Endothelial cell (in vitro differentiated cells): ENCODE results near the gene APCDD1L. TPM values are rescaled to one million over a fixed set of nuclear protein-coding genes. Genes with fewer than 3 reads are reported as not detected.

Experiments used
- DNase-seq: peaks from one replicate; pipeline ENCODE4 v3.0.0; 2021; ENCODE audit warnings: low spot score
- H3K27ac Mint-ChIP-seq: one replicate; pipeline ENCODE4 v1.8.0; 2021; ENCODE audit warnings: mixed read lengths, inconsistent platforms; ENCODE audit not compliant: unreplicated experiment
- H3K27me3 Mint-ChIP-seq: one replicate; pipeline ENCODE4 v1.8.0; 2021; ENCODE audit warnings: mild to moderate bottlenecking, moderate library complexity, mixed read lengths, inconsistent platforms; ENCODE audit not compliant: unreplicated experiment
- H3K36me3 Mint-ChIP-seq: one replicate; pipeline ENCODE4 v1.8.0; 2021; ENCODE audit warnings: mild to moderate bottlenecking, low read depth, mixed read lengths, inconsistent platforms; ENCODE audit not compliant: unreplicated experiment
- H3K4me1 Mint-ChIP-seq: one replicate; pipeline ENCODE4 v1.8.0; 2021; ENCODE audit warnings: mild to moderate bottlenecking, mixed read lengths, inconsistent platforms; ENCODE audit not compliant: unreplicated experiment
- H3K4me3 Mint-ChIP-seq: one replicate; pipeline ENCODE4 v1.8.0; 2021; ENCODE audit warnings: mild to moderate bottlenecking, mixed read lengths, inconsistent platforms; ENCODE audit not compliant: unreplicated experiment
- H3K9me3 Mint-ChIP-seq: one replicate; pipeline ENCODE4 v1.8.0; 2021; ENCODE audit warnings: mixed read lengths, inconsistent platforms; ENCODE audit not compliant: unreplicated experiment
- total RNA-seq: library from RNA; stranded (reverse); fragmentation: NEBNext Ultra II Directional; extraction: Animal tissue kit (Norgen Biotek cat#: 25700); gene quantifications from one replicate; pipeline ENCODE4 v1.2.1, GENCODE V29; 2021; ENCODE audit not compliant: unreplicated experiment
- TF ChIP-seq, protein P1 (sequence below): fragments of 200-600 bp; sonication (generic); IDR thresholded peaks from one replicate; pipeline ENCODE4 v1.5.0; 2021; ENCODE audit warnings: antibody characterized with exemption; ENCODE audit not compliant: unreplicated experiment

APCDD1L gene
- total RNA-seq, 1 donor from 2014 or later = not detected

DNA sequence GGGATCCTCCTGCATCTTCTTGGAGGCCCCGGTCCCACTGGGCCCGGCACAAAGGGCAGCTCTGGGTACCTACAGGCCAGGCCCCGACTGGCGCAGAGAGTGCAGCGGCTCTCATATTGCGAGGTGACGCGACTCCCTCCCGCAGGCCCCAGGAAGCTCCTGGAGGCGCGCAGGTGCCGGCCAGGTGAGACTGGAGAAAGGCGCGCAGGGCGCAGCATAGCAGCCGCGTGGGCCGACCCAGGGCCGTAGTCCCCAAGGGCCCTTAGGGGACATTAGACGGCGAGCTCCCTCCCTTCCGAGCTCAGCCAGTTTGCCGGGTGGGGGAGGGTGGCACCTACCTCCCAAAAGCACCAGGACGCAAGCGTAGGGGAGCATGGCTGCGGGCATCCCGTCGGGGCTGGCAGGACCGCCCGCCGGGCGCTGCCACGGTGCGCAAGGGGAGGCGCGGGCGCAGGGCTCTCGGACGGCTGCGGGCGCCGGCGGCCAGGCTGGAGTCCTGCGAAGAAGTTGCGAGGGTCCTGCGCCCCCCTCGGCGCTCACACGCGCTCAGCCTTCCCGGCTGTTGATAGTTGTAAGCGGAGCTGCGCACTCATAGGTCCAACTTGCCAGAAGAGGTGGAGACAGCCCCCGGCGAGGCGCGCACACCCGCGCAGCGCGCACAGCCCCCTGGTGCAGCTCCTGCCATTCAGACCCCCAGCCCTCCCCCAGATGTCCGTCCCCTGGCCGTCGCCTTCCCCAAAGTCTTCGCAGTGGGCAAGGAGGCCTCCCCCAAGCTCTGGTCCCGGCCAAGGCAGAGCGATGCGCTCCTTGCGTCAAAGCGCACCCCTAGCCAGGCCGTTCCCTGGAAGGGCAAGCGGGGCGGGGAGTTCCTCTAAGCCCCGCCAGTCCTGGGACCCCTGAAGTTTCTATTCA lies 622 bp downstream of the APCDD1L start:
- Mint-ChIP-seq H3K4me1 (peaks cover 3% of the 10 kb centered on the region), H3K27ac (no peak overlapping the region), H3K9me3 (no peaks in the 10 kb centered on the region), H3K36me3 (no peaks in the 10 kb centered on the region), H3K4me3 (no peak overlapping the region), H3K27me3 (peaks cover 13% of the 10 kb centered on the region)
- TF ChIP-seq, protein P1, sequence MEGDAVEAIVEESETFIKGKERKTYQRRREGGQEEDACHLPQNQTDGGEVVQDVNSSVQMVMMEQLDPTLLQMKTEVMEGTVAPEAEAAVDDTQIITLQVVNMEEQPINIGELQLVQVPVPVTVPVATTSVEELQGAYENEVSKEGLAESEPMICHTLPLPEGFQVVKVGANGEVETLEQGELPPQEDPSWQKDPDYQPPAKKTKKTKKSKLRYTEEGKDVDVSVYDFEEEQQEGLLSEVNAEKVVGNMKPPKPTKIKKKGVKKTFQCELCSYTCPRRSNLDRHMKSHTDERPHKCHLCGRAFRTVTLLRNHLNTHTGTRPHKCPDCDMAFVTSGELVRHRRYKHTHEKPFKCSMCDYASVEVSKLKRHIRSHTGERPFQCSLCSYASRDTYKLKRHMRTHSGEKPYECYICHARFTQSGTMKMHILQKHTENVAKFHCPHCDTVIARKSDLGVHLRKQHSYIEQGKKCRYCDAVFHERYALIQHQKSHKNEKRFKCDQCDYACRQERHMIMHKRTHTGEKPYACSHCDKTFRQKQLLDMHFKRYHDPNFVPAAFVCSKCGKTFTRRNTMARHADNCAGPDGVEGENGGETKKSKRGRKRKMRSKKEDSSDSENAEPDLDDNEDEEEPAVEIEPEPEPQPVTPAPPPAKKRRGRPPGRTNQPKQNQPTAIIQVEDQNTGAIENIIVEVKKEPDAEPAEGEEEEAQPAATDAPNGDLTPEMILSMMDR = no peak
- DNase-seq = no peak

DNA sequence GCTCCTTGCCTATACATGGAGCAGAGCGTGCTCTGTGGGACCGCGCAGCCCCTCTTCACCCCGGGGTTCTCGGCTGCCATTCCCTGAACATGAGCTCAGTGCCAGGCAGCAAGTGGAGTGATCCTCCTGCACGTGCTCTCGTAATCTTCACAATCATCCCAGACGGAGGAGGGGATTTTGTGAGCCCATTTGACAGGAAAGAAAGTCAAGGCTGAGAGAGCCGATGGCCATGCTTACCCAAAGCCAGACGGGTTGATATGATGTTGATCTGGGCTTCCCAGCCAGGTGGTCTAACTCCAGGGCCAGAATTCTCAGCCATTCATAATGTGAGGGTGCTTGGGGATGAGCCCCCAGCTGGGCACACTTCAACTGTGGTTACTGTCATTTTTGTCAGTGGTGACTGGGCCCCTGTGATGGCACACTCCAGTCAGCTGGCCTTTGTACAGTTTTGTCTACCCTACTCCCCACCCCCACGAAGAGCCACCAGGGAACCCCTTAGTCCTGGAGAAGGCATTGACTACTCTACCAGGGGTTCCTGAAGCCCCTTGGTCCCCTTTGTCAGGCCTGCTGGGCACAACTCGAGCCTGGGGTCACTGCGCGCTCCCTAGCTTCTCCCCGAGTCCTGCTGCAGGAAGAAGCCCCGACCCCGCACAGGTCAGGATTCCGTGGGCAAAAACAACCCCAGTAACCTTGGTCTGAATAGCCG lies 1.5 kb downstream of the APCDD1L start:
- Mint-ChIP-seq H3K9me3 (no peaks in the 10 kb centered on the region), H3K4me3 (no peak overlapping the region), H3K36me3 (no peaks in the 10 kb centered on the region), H3K27ac (no peak overlapping the region), H3K4me1 (peaks cover 3% of the 10 kb centered on the region), H3K27me3 (peaks cover 13% of the 10 kb centered on the region)
- DNase-seq = no peak
- TF ChIP-seq, protein P1 = no peak

DNA sequence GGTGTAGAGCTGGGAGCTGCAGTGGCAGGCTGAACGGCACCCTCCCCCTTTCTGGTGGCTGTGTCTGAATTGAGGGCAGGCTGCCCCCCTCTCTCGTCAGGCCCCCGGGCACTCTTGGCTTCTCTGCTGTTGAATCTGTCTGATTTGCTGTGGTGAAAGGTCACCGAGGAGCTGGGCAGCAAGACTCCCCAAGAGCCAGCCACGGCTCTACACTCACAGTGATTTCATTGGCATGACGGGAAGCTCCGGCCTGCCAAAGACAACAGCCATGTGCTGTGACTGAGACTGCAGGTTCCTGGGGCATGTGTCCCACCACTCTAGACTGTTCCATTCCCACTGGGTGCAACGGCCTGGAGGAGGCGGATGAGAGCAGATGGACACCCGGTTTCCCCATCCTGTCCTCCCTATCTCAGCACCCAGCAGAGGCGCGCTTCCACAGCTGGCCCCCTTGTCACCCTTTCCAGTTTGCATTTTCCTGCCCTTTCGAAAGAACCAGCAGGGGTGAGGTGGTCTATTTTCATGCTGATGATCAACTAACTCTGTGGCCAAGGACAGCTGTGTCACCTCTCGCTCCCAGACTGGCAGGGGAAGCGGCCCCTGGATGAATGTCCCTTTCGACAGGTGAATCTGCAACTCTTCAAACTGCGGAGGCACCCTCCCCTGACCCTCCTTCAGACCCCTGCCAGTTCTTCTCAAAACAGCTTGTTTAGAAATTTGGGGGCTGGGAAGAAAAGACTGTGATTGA lies 2.2 kb downstream of the APCDD1L start:
- TF ChIP-seq, protein P1 = no peak
- Mint-ChIP-seq H3K4me1 (peaks cover 3% of the 10 kb centered on the region), H3K4me3 (no peak overlapping the region), H3K27me3 (peaks cover 13% of the 10 kb centered on the region), H3K36me3 (no peaks in the 10 kb centered on the region), H3K27ac (no peak overlapping the region), H3K9me3 (no peaks in the 10 kb centered on the region)
- no peak for DNase-seq

DNA sequence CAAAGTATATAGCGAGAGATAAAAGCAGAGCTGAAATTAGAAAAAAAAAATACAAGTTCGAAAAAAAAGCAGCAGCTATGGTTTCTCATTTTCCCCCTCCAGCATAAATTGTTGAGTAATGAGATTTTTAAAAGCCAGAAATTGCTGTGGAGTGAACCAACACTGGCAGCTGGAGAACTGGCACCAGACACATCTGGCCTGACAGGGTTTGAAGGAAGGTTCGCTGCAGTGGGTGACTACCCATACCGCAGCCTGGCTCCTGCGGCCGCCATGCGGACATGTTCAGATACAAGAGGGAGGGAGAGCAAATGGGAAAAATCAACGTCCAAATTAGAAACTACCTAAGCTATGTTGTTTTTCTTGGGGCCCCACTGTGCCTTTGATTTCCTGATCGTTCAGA lies 3.3 kb downstream of the APCDD1L start:
- H3K36me3 Mint-ChIP-seq = peaks cover under 1% of the 10 kb centered on the region

More for the DNA sequence above, 3.3 kb downstream of the APCDD1L start:
- Mint-ChIP-seq H3K4me3 (no peak overlapping the region), H3K27ac (no peak overlapping the region), H3K4me1 (peaks cover 3% of the 10 kb centered on the region), H3K27me3 (peaks cover 13% of the 10 kb centered on the region), H3K9me3 (peaks cover 2% of the 10 kb centered on the region)
- DNase-seq = no peak
- TF ChIP-seq, protein P1 = no peak
